Right lobe of liver (tissue), 6 donors: ENCODE results near the gene ACP7. TPM values are rescaled to one million over a fixed set of nuclear protein-coding genes. Genes with fewer than 3 reads are reported as not detected.

ENCODE experiments used
- ATAC-seq, 4 donors: fragments of 200-7000 bp; cut with Tn5 transposase; one replicate each; pipeline ENCODE4 v1.9.1; 2020; ENCODE audit warnings: mild to moderate bottlenecking in 4 of 4, moderate library complexity in 4 of 4
- DNase-seq, 3 donors: peaks; one replicate each; pipeline ENCODE4 v3.0.0-alpha.2; 2020
- H3K27ac ChIP-seq, 3 donors: fragments of 200-600 bp; one replicate each; pipeline ENCODE4 v1.8.0; 2022
- H3K27me3 ChIP-seq, 2 donors: fragments of 200-600 bp; one replicate each; pipeline ENCODE4 v1.8.0; 2022
- H3K36me3 ChIP-seq, 4 donors: fragments of 200-600 bp; sonication (generic) in 1 of 4; one replicate each; pipeline versions ENCODE4 v1.5.1 to v1.8.0; 2017 to 2022; ENCODE audit warnings: control low read depth in 1 of 4
- H3K4me1 ChIP-seq, 4 donors: fragments of 200-600 bp; sonication (generic) in 1 of 4; one replicate each; pipeline versions ENCODE4 v1.5.1 to v1.8.0; 2017 to 2022; ENCODE audit warnings: control low read depth in 1 of 4
- H3K4me3 ChIP-seq, 3 donors: fragments of 200-600 bp; one replicate each; pipeline ENCODE4 v1.8.0; 2022
- H3K9me3 ChIP-seq, 4 donors: fragments of 200-600 bp; sonication (generic) in 1 of 4; one replicate each; pipeline versions ENCODE4 v1.5.1 to v1.8.0; 2017 to 2022; ENCODE audit warnings: control low read depth in 1 of 4
- CTCF ChIP-seq, 4 donors: fragments of 200-600 bp in 3 of 4; fragments of 450-650 bp in 1 of 4; IDR thresholded peaks; one replicate each; pipeline versions ENCODE4 v1.5.1 to v1.8.0; 2016 to 2022; ENCODE audit warnings: antibody characterized with exemption in 4 of 4, mild to moderate bottlenecking in 2 of 4
- POLR2A ChIP-seq: fragments of 450-650 bp; IDR thresholded peaks from one replicate; pipeline ENCODE4 v1.6.1; 2017; ENCODE audit warnings: antibody characterized with exemption, mild to moderate bottlenecking
- WGBS: methylation state at CpG from one replicate; pipeline ENCODE4 v1.1.6; 2018; ENCODE audit warnings: low coverage, low lambda C conversion rate; ENCODE audit not compliant: insufficient coverage; ENCODE audit errors: missing lambda C conversion rate; 5-methylcytosine and 5-hydroxymethylcytosine counted together
- intact Hi-C, 2 donors: fragments of 100-400 bp; cut with DNase I; formaldehyde crosslinking; loops; one replicate each; pipeline versions ENCODE4 v1.11.2 to v1.14.1; 2022
- total RNA-seq, 6 experiments: library from RNA; depleted of rRNA in 2 of 6; stranded (reverse); fragments of >200 nt in 2 of 6; fragmentation: NEBNext Ultra II Directional in 3 of 6; extraction: Animal tissue kit (Norgen Biotek cat#: 25700) in 3 of 6; gene quantifications; one replicate each; pipeline versions ENCODE4 v1.1.0 to v1.2.4, GENCODE V29; 2016 to 2023
- donor health status: DM: no; HTN: yes; CAD: no.
- donor health status: DM: no; HTN: no; CAD: no.
- donor health status: DM: no; HTN: no; CAD: no.
- donor health status: DM: no; HTN: yes; CAD: no.
- donor health status: DM: no; HTN: yes; CAD: no.

ACP7 gene
- total RNA-seq, 6 experiments from 2014 or later, result not detected

- WGBS, result 77% methylated on average over 7 of the region's 7 CpGs
- Histone ChIP-seq H3K27ac (no peak overlapping the region), H3K4me3 (no peak overlapping the region), H3K9me3 (no peaks in the 10 kb centered on the region), H3K27me3 (no peaks in the 10 kb centered on the region), H3K4me1 (peaks cover 0 to 30% (median 15%) of the 10 kb centered on the region in 4 donors), H3K36me3 (no peaks in the 10 kb centered on the region)
- no peak for TF ChIP-seq CTCF (IDR thresholded peaks at IDR 0.05)
- no peak for TF ChIP-seq POLR2A
- intact Hi-C loops, result loop anchor here in 1 of 2 donors (5.0 kb wide), 1 partner anchor 203 kb away; no protein-coding TSS in a partner anchor
- DNase-seq, result no peak
- no peak for ATAC-seq
Observed at GRCh38 chr19:39124136-39124764, 40.1 kb downstream of the ACP7 start.

GRCh38 chr19:39125199-39125553 is 41.0 kb downstream of the ACP7 start:
- ATAC-seq, result no peak
- intact Hi-C loops, result no loop called here
- H3K4me1 ChIP-seq, result peaks cover 0 to 32% (median 15%) of the 10 kb centered on the region in 4 donors

GRCh38 chr19:39125554-39126311 is 41.6 kb downstream of the ACP7 start, which contains the start of gene PAK4:
Gene PAK4 (plus strand): TSS chr19:39125786. CDS start chr19:39169554, 43,768 bp downstream.
- WGBS, result under 1% methylated on average over 45 of the region's 64 CpGs
- Histone ChIP-seq H3K4me3 (peak within 1 kb of the TSS; percentile 85 to 94 (median 89)), H3K9me3 (no peaks in the 10 kb centered on the region), H3K27ac (peak within 1 kb of the TSS; percentile 69 to 84 (median 83)), H3K27me3 (no peaks in the 10 kb centered on the region), H3K36me3 (no peaks in the 10 kb centered on the region), H3K4me1 (peaks cover 0 to 32% (median 15%) of the 10 kb centered on the region in 4 donors)
- ATAC-seq, result peak; percentile 91 to 95 (median 93)
- peak in 1 of 4 donors; percentile 5 for TF ChIP-seq CTCF (IDR thresholded peaks at IDR 0.05)
- peak; percentile 65 for TF ChIP-seq POLR2A
- peak; percentile 98 to 99 (median 98) for DNase-seq
- intact Hi-C loops, result no loop called here

More at GRCh38 chr19:39125199-39125553, 41.0 kb downstream of the ACP7 start:
- peak overlapping the region; percentile 85 to 94 (median 89) for H3K4me3 ChIP-seq
- TF ChIP-seq POLR2A (no peak), CTCF (IDR thresholded peaks at IDR 0.05) (no peak)
- peak overlapping the region in 2 of 3 donors; percentile 36 to 84 for H3K27ac ChIP-seq
- H3K27me3 ChIP-seq, result no peaks in the 10 kb centered on the region
- 32% methylated on average over 7 of the region's 7 CpGs for WGBS
- H3K36me3 ChIP-seq, result no peaks in the 10 kb centered on the region
- DNase-seq, result no peak
- no peaks in the 10 kb centered on the region for H3K9me3 ChIP-seq

GRCh38 chr19:39126312-39127187 is 42.4 kb downstream of the ACP7 start:
- DNase-seq, result peak; percentile 71 to 85 (median 83)
- TF ChIP-seq CTCF (IDR thresholded peaks at IDR 0.05), result no peak
- TF ChIP-seq POLR2A, result peak; percentile 33
- H3K27ac ChIP-seq, result peak overlapping the region; percentile 69 to 84 (median 83)
- 11% methylated on average over 20 of the region's 27 CpGs for WGBS
- intact Hi-C loops, result no loop called here
- ATAC-seq, result peak; percentile 69 to 72 (median 72)
- no peaks in the 10 kb centered on the region for H3K27me3 ChIP-seq
- H3K9me3 ChIP-seq, result no peaks in the 10 kb centered on the region
- peak overlapping the region; percentile 85 to 94 (median 89) for H3K4me3 ChIP-seq
- peaks cover 0 to 35% (median 15%) of the 10 kb centered on the region in 4 donors for H3K4me1 ChIP-seq
- H3K36me3 ChIP-seq, result no peaks in the 10 kb centered on the region
